Stimulated activated CD4-positive, alpha-beta T cell treated with anti-CD3 and anti-CD28 coated beads, Interleukin-2, amount 100 ng/mL, for 24 hours (primary cell): ENCODE results near the gene GIPC2.

Experiments
- DNase-seq, 2 donors: peaks; one replicate each; pipeline ENCODE4 v3.0.0-alpha.2; 2020

Gene GIPC2

GRCh38 chr1:78153092-78153736, 107.4 kb downstream of the GIPC2 start:
- DNase-seq = no peak

- no peak for DNase-seq
Measured at GRCh38 chr1:78155121-78155520, 109.4 kb downstream of the GIPC2 start.

- DNase-seq = no peak
Measured at GRCh38 chr1:78156805-78157521, 111.2 kb downstream of the GIPC2 start.

- DNase-seq = no peak
Measured at GRCh38 chr1:78165816-78166215, 120.0 kb downstream of the GIPC2 start.

GRCh38 chr1:78168306-78168705, 122.5 kb downstream of the GIPC2 start:
- DNase-seq = no peak

- no peak for DNase-seq
Measured at GRCh38 chr1:78170859-78171258, 125.1 kb downstream of the GIPC2 start.

- DNase-seq = no peak
Measured at GRCh38 chr1:78171736-78172590, 126.2 kb downstream of the GIPC2 start.

GRCh38 chr1:78176448-78176847, 130.7 kb downstream of the GIPC2 start:
- DNase-seq = no peak

- DNase-seq = no peak
Measured at GRCh38 chr1:78177708-78178270, 132.0 kb downstream of the GIPC2 start.

- DNase-seq = no peak
Measured at GRCh38 chr1:78178816-78179215, 133.1 kb downstream of the GIPC2 start.

GRCh38 chr1:78184460-78185072, 138.8 kb downstream of the GIPC2 start:
- DNase-seq = no peak
